SK-N-MC (cell line): Measurements from ENCODE around the gene LRP6.

Source experiments
- EZH2 ChIP-seq: fragments of 200-600 bp; sonication (generic); IDR thresholded peaks from one replicate; pipeline ENCODE4 v1.6.1; 2017; ENCODE audit warnings: antibody characterized with exemption
- POLR2AphosphoS5 ChIP-seq: IDR thresholded peaks from 2 replicates; pipeline ENCODE4 v1.6.1; 2012; ENCODE audit warnings: mild to moderate bottlenecking, low read depth, low read length, borderline replicate concordance

GRCh38 chr12:12099102-12099501, 167.7 kb downstream of the LRP6 start:
- no peak for TF ChIP-seq POLR2AphosphoS5
- TF ChIP-seq EZH2, result no peak
